Astrocyte (in vitro differentiated cells and primary cell): ENCODE results near the gene FAM168A.

Source experiments
- CTCF ChIP-seq: IDR thresholded peaks from 2 replicates; pipeline ENCODE4 v1.5.1; 2011; ENCODE audit warnings: low read depth, mild to moderate bottlenecking, inconsistent platforms, low read length, moderate library complexity; ENCODE audit not compliant: insufficient read depth
- EZH2 ChIP-seq: IDR thresholded peaks from 2 replicates; pipeline ENCODE4 v1.6.1; 2012; ENCODE audit warnings: mild to moderate bottlenecking, low read length, inconsistent platforms; ENCODE audit not compliant: insufficient read depth

GRCh38 chr11:73597956-73598718 lies at the start of gene FAM168A:
- TF ChIP-seq CTCF (no peak), EZH2 (no peak)
